Neuron (in vitro differentiated cells): ENCODE data around the gene STMN1.
A peak's percentile ranks its signal among the peaks of the same experiment; 100 is the strongest.

Source experiments
- H2AFZ ChIP-seq: one replicate; pipeline ENCODE4 v1.6.1; 2013; ENCODE audit warnings: low read depth, mild to moderate bottlenecking, inconsistent platforms, low read length, moderate library complexity
- H3K27me3 ChIP-seq: one replicate; pipeline ENCODE4 v1.6.1; 2013; ENCODE audit warnings: low read length; ENCODE audit not compliant: insufficient read depth
- H3K36me3 ChIP-seq: one replicate; pipeline ENCODE4 v1.6.1; 2013; ENCODE audit warnings: low read length; ENCODE audit not compliant: insufficient read depth
- H3K4me1 ChIP-seq: one replicate; pipeline ENCODE4 v1.6.1; 2013; ENCODE audit warnings: low read length; ENCODE audit not compliant: insufficient read depth
- H3K4me3 ChIP-seq: 2 replicates; pipeline ENCODE4 v1.5.1; 2013; ENCODE audit warnings: mild to moderate bottlenecking, low read length, moderate library complexity
- H3K9me3 ChIP-seq: one replicate; pipeline ENCODE4 v1.6.1; 2013; ENCODE audit warnings: low read length

The STMN1 gene

DNA sequence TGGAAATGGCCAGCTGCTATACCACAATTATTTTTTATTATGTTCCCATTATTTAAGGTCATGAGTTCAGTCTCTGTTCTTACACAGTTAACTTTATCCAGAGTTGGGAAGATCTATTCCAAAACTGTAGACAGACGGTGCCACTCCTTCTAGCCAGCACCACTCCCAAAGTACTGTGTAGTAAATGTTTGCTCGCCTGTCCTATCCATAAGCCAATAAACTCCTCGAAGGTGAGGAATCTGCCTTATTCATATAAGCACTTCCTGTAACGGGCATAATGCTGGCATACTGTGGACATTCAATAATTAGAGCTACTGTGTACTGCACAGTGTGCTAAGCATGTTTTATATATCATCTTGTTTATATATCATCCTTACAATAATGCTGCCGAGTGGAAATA is 26.1 kb upstream of the STMN1 start:
- peaks cover 33% of the 10 kb centered on the region for H3K4me1 ChIP-seq
- no peaks in the 10 kb centered on the region for H3K9me3 ChIP-seq
- no peak overlapping the region for H3K4me3 ChIP-seq
- no peak overlapping the region for H2AFZ ChIP-seq
- H3K27me3 ChIP-seq: no peaks in the 10 kb centered on the region
- H3K36me3 ChIP-seq: no peaks in the 10 kb centered on the region

GRCh38 chr1:25929016-25929415 is 22.8 kb upstream of the STMN1 start:
- H3K36me3 ChIP-seq: no peaks in the 10 kb centered on the region
- H3K4me1 ChIP-seq: peaks cover 43% of the 10 kb centered on the region
- H3K27me3 ChIP-seq: no peaks in the 10 kb centered on the region
- no peaks in the 10 kb centered on the region for H3K9me3 ChIP-seq
- no peak overlapping the region for H2AFZ ChIP-seq
- no peak overlapping the region for H3K4me3 ChIP-seq

DNA sequence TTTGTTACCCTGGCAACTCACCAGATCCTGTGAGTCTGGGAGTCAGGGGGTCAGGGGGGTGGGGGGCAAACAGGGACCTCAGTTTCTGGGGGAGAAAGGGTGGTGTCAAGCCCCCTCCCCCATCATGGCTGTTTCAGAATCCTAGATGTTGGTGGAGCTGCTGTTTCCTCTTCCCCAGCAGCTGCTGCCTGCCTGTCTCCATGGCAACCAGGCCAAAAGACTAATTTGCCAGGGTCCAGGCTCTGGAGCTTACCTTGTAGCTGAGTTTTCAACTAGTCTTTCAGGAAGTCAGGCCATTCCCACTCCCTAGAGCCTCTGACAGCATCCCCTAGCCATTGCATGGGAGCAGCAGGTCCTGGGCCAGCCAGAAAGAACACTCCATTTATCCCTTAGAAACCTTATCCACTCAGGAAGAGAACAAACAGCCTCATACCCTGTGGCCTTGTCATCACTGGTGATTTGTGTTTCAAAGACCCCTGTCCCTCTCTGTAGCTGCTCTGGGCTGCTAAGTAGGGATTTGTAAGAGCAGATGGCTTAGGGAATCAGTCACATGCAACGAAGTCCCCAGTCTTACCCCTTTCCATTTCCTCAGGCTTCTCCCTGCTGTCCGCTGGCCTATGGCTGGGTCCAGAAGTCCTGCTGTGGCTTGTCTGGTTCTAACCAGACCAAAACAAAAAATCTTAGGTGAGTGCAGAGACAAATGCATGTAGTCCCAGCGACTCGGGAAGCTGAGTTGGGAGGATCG is 21.5 kb upstream of the STMN1 start:
- Histone ChIP-seq H3K4me3 (peak overlapping the region; percentile 12), H3K4me1 (peaks cover 42% of the 10 kb centered on the region)

DNA sequence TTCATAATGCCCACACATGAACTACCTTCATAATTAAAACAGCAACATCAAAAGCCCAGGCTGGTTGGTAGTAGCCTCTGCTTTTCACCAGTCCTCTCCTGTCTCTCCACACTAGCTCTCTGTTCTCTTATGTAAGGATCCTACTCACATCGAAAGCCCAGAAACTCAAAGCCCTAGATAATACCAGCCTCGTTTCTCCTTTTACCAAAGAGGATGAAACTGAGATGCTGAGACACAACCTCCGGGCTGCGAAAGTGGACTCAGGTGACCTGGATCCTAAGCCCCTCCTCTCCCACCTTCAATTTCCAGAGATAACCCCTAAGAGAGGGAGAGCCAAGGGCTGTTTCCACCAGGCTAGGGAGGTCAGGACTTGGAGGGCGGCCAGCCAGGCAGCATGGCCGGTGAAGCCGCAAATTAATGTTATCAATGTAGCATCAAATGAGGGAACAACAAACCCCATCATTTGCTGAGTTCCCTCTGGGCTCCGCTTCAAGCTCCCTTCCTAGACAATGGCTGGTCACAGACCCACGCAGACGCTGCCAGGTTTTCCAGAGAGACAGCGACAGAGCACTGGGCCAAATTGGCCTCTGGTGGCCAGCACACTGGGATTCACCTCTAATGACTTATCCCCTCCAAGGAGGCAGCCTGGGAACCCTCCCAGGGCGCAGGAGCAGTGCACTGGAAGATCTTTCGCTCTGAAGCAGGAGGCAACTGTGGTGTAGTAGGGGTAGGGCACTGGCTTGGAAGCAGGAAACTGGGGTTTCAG is 20.7 kb upstream of the STMN1 start:
- no peaks in the 10 kb centered on the region for H3K9me3 ChIP-seq
- H3K4me3 ChIP-seq: peak overlapping the region; percentile 12
- no peaks in the 10 kb centered on the region for H3K27me3 ChIP-seq
- no peaks in the 10 kb centered on the region for H3K36me3 ChIP-seq
- peak overlapping the region; percentile 54 for H2AFZ ChIP-seq
- H3K4me1 ChIP-seq: peaks cover 49% of the 10 kb centered on the region

More for the DNA sequence above, 21.5 kb upstream of the STMN1 start:
- Histone ChIP-seq H3K36me3 (no peaks in the 10 kb centered on the region), H3K27me3 (no peaks in the 10 kb centered on the region), H3K9me3 (no peaks in the 10 kb centered on the region), H2AFZ (peak overlapping the region; percentile 54)

DNA sequence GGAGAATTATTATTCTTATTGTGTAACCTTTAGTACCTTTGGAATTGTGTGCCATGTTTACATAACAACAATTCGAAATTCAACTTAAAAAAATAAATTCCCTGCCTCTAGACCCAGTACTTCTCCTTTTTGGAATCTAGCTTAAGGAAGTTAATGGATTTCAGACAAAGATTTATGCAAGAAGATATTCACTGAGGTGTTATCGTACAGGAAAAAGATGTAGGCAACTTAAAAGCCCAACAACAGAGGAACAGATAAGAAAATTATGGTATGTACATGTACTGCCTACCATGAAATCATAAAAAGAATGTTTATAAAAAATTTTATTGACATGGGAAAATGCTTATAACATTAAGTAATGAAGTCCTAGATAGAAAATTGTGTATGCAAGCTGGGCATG is 18.2 kb upstream of the STMN1 start:
- Histone ChIP-seq H2AFZ (no peak overlapping the region), H3K36me3 (no peaks in the 10 kb centered on the region), H3K4me1 (peaks cover 62% of the 10 kb centered on the region), H3K27me3 (no peaks in the 10 kb centered on the region), H3K4me3 (no peak overlapping the region), H3K9me3 (no peaks in the 10 kb centered on the region)

- Histone ChIP-seq H2AFZ (no peak overlapping the region), H3K36me3 (no peaks in the 10 kb centered on the region), H3K27me3 (no peaks in the 10 kb centered on the region), H3K9me3 (no peaks in the 10 kb centered on the region), H3K4me1 (peaks cover 52% of the 10 kb centered on the region), H3K4me3 (peak overlapping the region; percentile 23)
Measured at GRCh38 chr1:25922971-25923552, 16.8 kb upstream of the STMN1 start.

DNA sequence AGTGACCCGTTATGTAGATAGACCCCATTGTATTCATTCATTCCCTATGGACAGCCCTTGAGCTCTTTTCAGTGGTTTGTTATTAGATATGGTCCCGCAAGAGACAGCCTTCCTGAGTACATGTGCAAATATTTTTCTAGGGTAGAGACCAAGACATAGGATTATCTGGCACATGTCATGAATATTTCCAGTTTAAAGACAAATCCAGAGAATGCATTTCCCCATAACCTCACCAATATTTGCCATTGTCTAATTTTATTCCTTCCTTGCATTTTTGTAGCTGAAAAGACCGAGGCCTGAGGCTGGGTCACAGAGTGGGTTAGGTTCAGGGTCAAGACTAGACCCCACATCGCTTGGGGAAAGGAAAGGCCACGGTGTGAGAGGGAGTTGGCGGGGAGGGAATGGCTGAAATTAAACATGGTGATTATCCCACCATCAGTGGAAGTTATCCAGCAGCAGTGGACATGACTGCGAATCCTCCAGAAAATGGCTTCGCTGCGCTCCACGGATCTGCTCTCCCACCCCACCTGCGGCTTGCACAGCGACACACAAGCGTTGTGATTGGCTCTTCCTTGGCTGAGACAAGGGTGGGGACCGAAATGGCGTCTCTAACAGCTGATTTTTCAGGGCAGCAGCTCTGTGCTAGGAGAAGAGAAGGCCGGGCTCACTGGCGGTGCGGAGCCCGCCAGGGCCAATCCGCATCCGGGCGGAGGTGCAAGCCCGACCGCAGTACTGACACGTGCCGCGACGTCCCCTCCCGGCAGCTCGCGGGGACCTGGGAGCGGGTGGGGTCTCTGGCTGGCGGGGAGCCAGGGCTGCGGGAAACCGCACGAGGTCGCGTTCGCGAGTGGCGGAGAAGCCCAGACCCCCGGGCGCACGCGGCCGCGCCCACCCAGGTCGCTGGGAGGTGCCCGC is 16.1 kb upstream of the STMN1 start:
- H3K4me1 ChIP-seq: peaks cover 47% of the 10 kb centered on the region

DNA sequence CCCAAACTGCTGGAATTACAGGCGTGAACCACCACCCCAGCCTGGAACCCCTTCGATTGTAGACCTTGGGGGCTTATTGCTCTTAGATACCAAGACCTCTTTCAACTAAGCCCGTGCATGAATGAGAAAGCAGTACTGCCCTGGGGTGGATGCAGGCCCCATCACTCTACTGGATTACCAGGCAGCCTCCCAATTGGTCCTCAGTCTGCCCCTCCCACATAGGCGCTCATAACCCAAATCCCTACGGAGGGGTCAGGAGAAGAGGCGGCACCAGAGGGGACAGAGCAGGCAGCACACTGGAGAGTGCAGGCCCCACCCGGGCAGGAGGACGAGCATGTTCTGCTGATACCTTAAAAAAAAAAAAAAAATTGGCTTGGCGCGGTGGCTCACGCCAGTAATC is 12.4 kb upstream of the STMN1 start:
- H2AFZ ChIP-seq: no peak overlapping the region
- no peak overlapping the region for H3K4me3 ChIP-seq
- H3K27me3 ChIP-seq: no peaks in the 10 kb centered on the region
- H3K4me1 ChIP-seq: peaks cover 32% of the 10 kb centered on the region
- no peaks in the 10 kb centered on the region for H3K36me3 ChIP-seq
- H3K9me3 ChIP-seq: no peaks in the 10 kb centered on the region

More for the DNA sequence above, 16.1 kb upstream of the STMN1 start:
- no peaks in the 10 kb centered on the region for H3K36me3 ChIP-seq
- H3K27me3 ChIP-seq: no peaks in the 10 kb centered on the region
- H3K9me3 ChIP-seq: no peaks in the 10 kb centered on the region
- H2AFZ ChIP-seq: no peak overlapping the region
- H3K4me3 ChIP-seq: peak overlapping the region; percentile 23

DNA sequence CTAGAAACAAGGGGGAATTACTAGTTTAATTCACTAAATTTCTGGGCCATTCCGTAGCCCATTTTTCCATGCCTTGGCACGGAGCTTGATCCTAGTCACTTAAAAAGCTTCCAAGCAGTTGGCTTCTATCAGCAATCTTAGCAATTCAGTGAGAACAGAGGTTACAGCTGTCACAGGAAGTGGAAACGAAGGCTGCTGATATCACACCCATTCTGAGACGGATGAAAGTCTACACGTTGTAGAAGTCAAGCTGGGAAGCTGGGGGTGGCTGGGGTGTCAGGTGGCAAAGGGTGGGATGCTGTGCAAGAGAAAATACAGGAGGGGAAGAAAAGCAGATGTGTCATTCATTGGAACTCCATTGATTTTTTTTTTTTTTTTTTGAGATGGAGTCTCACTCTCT is 11.8 kb upstream of the STMN1 start:
- Histone ChIP-seq H3K4me3 (no peak overlapping the region), H3K36me3 (no peaks in the 10 kb centered on the region), H2AFZ (no peak overlapping the region), H3K27me3 (no peaks in the 10 kb centered on the region), H3K4me1 (peaks cover 27% of the 10 kb centered on the region), H3K9me3 (no peaks in the 10 kb centered on the region)

DNA sequence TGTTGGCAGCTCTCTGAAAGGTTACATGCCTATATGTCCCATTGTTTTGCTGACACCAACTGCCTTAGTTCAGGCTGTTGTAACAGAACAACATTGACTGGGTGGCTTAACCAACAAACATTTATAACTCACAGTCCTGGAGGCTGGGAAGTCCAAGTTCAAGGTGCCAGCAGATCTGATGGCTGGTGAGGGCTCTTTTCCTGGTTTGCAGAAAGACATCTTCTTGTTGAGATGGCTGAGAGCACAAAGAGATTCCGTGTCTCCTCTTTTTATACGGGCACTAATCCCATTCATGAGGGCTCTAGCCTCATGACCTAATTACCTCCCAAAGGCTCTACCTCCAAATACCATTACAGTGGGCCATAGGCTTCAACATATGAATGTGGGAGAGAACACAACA is 10.2 kb upstream of the STMN1 start:
- H3K36me3 ChIP-seq: no peaks in the 10 kb centered on the region
- H3K27me3 ChIP-seq: no peaks in the 10 kb centered on the region
- no peak overlapping the region for H2AFZ ChIP-seq
- peaks cover 14% of the 10 kb centered on the region for H3K4me1 ChIP-seq
- H3K9me3 ChIP-seq: no peaks in the 10 kb centered on the region
- H3K4me3 ChIP-seq: no peak overlapping the region

- H3K27me3 ChIP-seq: no peaks in the 10 kb centered on the region
- no peaks in the 10 kb centered on the region for H3K9me3 ChIP-seq
- H3K4me1 ChIP-seq: peaks cover 6% of the 10 kb centered on the region
Measured at GRCh38 chr1:25914074-25914995, 8.1 kb upstream of the STMN1 start.

DNA sequence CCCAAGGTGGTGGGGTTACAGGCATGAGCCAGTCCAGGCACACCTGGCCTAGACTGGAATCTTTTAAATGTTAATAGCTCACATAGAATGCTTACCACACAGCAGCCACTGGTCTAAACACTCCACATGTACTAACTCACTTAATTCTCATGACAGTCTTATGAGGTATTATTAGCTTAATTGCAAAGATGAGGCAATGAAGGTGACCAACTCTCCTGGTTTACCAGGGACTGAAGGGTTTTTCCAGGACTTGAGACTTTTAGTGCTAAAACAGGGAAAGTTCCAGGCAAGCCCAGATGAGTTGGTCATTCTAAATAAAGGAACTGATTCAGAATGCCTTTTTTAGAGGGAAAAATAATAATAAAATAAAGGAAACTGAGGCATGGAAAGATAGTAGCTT is 7.0 kb upstream of the STMN1 start:
- Histone ChIP-seq H3K4me1 (peaks cover 15% of the 10 kb centered on the region), H3K36me3 (no peaks in the 10 kb centered on the region), H3K27me3 (no peaks in the 10 kb centered on the region), H3K4me3 (no peak overlapping the region), H2AFZ (no peak overlapping the region), H3K9me3 (no peaks in the 10 kb centered on the region)

More at GRCh38 chr1:25914074-25914995, 8.1 kb upstream of the STMN1 start:
- H2AFZ ChIP-seq: no peak overlapping the region
- H3K4me3 ChIP-seq: no peak overlapping the region
- H3K36me3 ChIP-seq: no peaks in the 10 kb centered on the region
